ENCODE results near the gene IQCE.
A peak's percentile ranks its signal among the peaks of the same experiment; 100 is the strongest.

IQCE gene

GRCh38 chr7:2627258-2628129 is 68.7 kb downstream of the IQCE start:
- Histone ChIP-seq H3K36me3 (no peaks in the 10 kb centered on the region), H3K4me3 (ENCODE audit: low read depth, low read length) (no peak overlapping the region), H3K9me3 (ENCODE audit: severe bottlenecking) (no peaks in the 10 kb centered on the region), H3K27me3 (ENCODE audit: insufficient read depth, low read depth, severe bottlenecking) (no peaks in the 10 kb centered on the region), H3K27ac (no peak overlapping the region)
- no peak for DNase-seq
- TF ChIP-seq CTCF (IDR thresholded peaks at IDR 0.05; ENCODE audit: low read depth, low read length) = no peak

GRCh38 chr7:2628130-2628482 is 69.3 kb downstream of the IQCE start:
- no peak overlapping the region for H3K4me3 ChIP-seq (ENCODE audit: low read depth, low read length)
- DNase-seq = no peak
- H3K27me3 ChIP-seq (ENCODE audit: insufficient read depth, low read depth, severe bottlenecking) = no peaks in the 10 kb centered on the region
- H3K27ac ChIP-seq = no peak overlapping the region
- TF ChIP-seq CTCF (IDR thresholded peaks at IDR 0.05; ENCODE audit: low read depth, low read length) = no peak
- H3K9me3 ChIP-seq (ENCODE audit: severe bottlenecking) = no peaks in the 10 kb centered on the region
- no peaks in the 10 kb centered on the region for H3K36me3 ChIP-seq

GRCh38 chr7:2628891-2629290 is 70.1 kb downstream of the IQCE start:
- no peak for TF ChIP-seq CTCF (IDR thresholded peaks at IDR 0.05; ENCODE audit: low read depth, low read length)
- DNase-seq = no peak
- no peak overlapping the region for H3K27ac ChIP-seq
- no peaks in the 10 kb centered on the region for H3K27me3 ChIP-seq (ENCODE audit: insufficient read depth, low read depth, severe bottlenecking)
- no peaks in the 10 kb centered on the region for H3K9me3 ChIP-seq (ENCODE audit: severe bottlenecking)
- H3K36me3 ChIP-seq = peaks cover 5% of the 10 kb centered on the region
- no peak overlapping the region for H3K4me3 ChIP-seq (ENCODE audit: low read depth, low read length)

GRCh38 chr7:2629746-2630681 is 71.2 kb downstream of the IQCE start:
- TF ChIP-seq CTCF (IDR thresholded peaks at IDR 0.05; ENCODE audit: low read depth, low read length) = no peak
- Histone ChIP-seq H3K27me3 (ENCODE audit: insufficient read depth, low read depth, severe bottlenecking) (no peaks in the 10 kb centered on the region), H3K4me3 (ENCODE audit: low read depth, low read length) (no peak overlapping the region), H3K9me3 (ENCODE audit: severe bottlenecking) (no peaks in the 10 kb centered on the region), H3K27ac (no peak overlapping the region), H3K36me3 (peaks cover 14% of the 10 kb centered on the region)
- peak; percentile 69 for DNase-seq

GRCh38 chr7:2631946-2632732 is 73.4 kb downstream of the IQCE start, which contains the start of gene TTYH3:
Gene TTYH3 (plus strand): TSS chr7:2631986. CDS start chr7:2632156, 170 bp downstream.
- TF ChIP-seq CTCF (IDR thresholded peaks at IDR 0.05; ENCODE audit: low read depth, low read length) = no peak
- Histone ChIP-seq H3K9me3 (ENCODE audit: severe bottlenecking) (no peaks in the 10 kb centered on the region), H3K4me3 (ENCODE audit: low read depth, low read length) (peak within 1 kb of the TSS; percentile 97), H3K27me3 (ENCODE audit: insufficient read depth, low read depth, severe bottlenecking) (no peaks in the 10 kb centered on the region), H3K36me3 (peaks cover 26% of the 10 kb centered on the region), H3K27ac (peak within 1 kb of the TSS; percentile 85)
- no peak for DNase-seq
